Mesodermal cell (in vitro differentiated cells): Measurements from ENCODE around the gene HHIP.
A peak's percentile ranks its signal among the peaks of the same experiment; 100 is the strongest.

Source experiments
- H3K27ac ChIP-seq: 2 replicates; pipeline ENCODE4 v1.7.0; 2013; ENCODE audit warnings: mild to moderate bottlenecking, low read depth, low read length, moderate library complexity; ENCODE audit not compliant: severe bottlenecking
- H3K36me3 ChIP-seq: 2 replicates; pipeline ENCODE4 v1.7.1; 2013; ENCODE audit warnings: mild to moderate bottlenecking, low read length, moderate library complexity; ENCODE audit not compliant: control insufficient read depth, insufficient read depth
- H3K4me1 ChIP-seq: one replicate; pipeline ENCODE4 v1.7.1; 2013; ENCODE audit warnings: mild to moderate bottlenecking, low read length; ENCODE audit not compliant: insufficient read depth, control insufficient read depth, poor library complexity, severe bottlenecking
- H3K4me3 ChIP-seq: 2 replicates; pipeline ENCODE4 v1.7.0; 2013; ENCODE audit warnings: low read length, control low read depth, mild to moderate bottlenecking; ENCODE audit not compliant: insufficient read depth, poor library complexity, severe bottlenecking; ENCODE audit errors: extremely low read depth
- H3K9me3 ChIP-seq: 2 replicates; pipeline ENCODE4 v1.7.1; 2013; ENCODE audit warnings: mild to moderate bottlenecking, low read length, moderate library complexity; ENCODE audit not compliant: control insufficient read depth
- WGBS, 2 experiments: methylation state at CpG; one replicate each; pipeline ENCODE4 v1.1.5; 2013; ENCODE audit warnings: missing lambda C conversion rate in 2 of 2; ENCODE audit not compliant: insufficient coverage in 2 of 2; 5-methylcytosine and 5-hydroxymethylcytosine counted together

The HHIP gene

GRCh38 chr4:144645102-144645630 lies 790 bp upstream of the HHIP start:
- Histone ChIP-seq H3K27ac (no peak overlapping the region), H3K36me3 (no peaks in the 10 kb centered on the region), H3K4me1 (peaks cover 17% of the 10 kb centered on the region), H3K9me3 (no peaks in the 10 kb centered on the region), H3K4me3 (peak overlapping the region; percentile 47)
- 94 to 95% methylated on average over 16 to 22 of the region's 29 CpGs for WGBS, 2 experiments

DNA sequence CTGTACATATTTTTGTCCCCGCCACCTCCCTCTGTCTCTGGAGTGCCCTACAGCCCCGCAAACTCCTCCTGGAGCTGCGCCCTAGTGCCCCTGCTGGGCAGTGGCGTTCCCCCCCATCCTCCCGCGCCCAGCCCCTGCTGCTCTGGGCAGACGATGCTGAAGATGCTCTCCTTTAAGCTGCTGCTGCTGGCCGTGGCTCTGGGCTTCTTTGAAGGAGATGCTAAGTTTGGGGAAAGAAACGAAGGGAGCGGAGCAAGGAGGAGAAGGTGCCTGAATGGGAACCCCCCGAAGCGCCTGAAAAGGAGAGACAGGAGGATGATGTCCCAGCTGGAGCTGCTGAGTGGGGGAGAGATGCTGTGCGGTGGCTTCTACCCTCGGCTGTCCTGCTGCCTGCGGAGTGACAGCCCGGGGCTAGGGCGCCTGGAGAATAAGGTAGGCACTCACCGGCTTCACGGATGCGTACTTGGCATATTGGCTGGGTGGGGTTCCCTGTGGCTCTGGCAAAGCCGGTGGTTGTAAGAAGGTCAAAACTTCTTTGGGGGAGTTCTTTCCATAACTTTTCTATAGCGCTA lies 653 bp downstream of the HHIP start:
- no peaks in the 10 kb centered on the region for H3K36me3 ChIP-seq
- no peak overlapping the region for H3K27ac ChIP-seq
- H3K4me1 ChIP-seq = peaks cover 24% of the 10 kb centered on the region
- H3K9me3 ChIP-seq = no peaks in the 10 kb centered on the region
- peak overlapping the region; percentile 47 for H3K4me3 ChIP-seq
- WGBS, 2 experiments = 2 to 3% methylated on average over 12 to 17 of the region's 22 CpGs

DNA sequence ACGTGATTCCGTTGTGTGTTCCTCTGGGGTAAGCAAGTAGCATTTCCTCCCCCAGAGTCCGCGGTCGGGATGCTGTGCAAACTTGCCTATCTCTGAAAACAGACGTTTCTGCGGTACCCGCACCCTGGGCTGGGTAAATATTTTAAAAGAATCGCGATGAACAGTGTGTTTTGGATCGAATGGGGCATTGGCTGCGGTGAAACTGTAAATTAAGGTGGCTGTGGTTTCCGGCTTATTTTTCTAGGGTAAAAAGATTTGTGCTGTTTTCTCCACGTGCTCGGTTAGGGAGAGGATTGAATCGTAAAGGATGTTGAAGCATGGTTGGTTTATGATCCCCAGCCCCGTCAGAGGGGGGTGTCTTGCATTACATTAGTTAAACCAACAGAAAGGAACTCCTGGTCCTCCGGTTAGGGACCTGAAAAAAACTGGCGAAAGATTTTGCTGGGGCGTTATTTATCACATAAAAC lies 1.2 kb downstream of the HHIP start:
- Histone ChIP-seq H3K4me3 (peak overlapping the region; percentile 47), H3K9me3 (no peaks in the 10 kb centered on the region), H3K36me3 (no peaks in the 10 kb centered on the region), H3K4me1 (peaks cover 24% of the 10 kb centered on the region), H3K27ac (no peak overlapping the region)
- 0 to 4% methylated on average over 8 to 14 of the region's 20 CpGs for WGBS, 2 experiments

DNA sequence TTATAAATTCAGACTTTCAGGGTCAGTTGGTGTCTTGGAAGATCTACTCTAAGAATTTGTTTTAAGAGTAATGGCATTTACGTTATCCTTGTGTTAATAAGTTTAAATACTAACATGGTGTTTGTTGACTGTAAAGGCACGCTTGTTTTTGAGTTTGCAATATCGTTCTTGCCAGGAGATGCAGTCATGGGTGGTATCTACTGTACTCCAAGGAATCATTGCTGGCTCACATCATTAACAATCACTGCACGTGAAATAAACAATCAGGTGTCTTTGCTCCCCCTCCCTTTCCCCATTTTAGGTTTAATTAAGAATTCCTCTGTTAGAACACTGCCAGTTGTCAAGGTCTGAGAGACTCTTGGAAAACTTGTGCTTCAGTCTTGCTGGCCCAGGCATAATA lies 1.6 kb downstream of the HHIP start:
- Histone ChIP-seq H3K9me3 (no peaks in the 10 kb centered on the region), H3K36me3 (no peaks in the 10 kb centered on the region), H3K4me3 (peak overlapping the region; percentile 47), H3K4me1 (peaks cover 24% of the 10 kb centered on the region), H3K27ac (no peak overlapping the region)
- WGBS, 2 experiments = 0 to 20% methylated on average over 1 to 2 of the region's 4 CpGs

- Histone ChIP-seq H3K4me3 (peak overlapping the region; percentile 47), H3K36me3 (no peaks in the 10 kb centered on the region), H3K27ac (no peak overlapping the region), H3K9me3 (no peaks in the 10 kb centered on the region), H3K4me1 (peaks cover 24% of the 10 kb centered on the region)
- 17% methylated on average over 1 of the region's 2 CpGs; no CpG with 5 or more reads in 1 of the 2 experiments for WGBS, 2 experiments
These were observed 2.1 kb downstream of the HHIP start for GRCh38 chr4:144648042-144648441.

DNA sequence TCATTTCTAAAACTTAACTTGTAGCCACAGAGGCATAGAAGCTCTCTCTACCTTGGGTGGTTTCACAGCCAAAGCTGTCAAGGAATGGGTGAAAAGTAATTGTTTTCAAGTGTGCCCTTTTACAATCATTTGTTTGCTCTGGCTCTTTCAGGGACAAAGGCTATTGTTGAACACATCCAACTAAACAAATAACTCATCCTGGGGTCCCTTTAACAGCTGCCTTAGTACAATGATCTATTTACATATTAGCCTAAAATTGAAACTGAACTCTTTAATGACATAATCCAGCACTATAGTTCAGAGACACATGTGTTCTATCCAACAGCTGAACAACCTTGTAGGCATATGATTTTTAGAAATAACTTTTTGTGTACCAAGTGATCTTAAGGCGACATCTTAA lies 3.7 kb downstream of the HHIP start:
- H3K4me1 ChIP-seq = peaks cover 24% of the 10 kb centered on the region
- H3K27ac ChIP-seq = no peak overlapping the region
- no peak overlapping the region for H3K4me3 ChIP-seq
- WGBS, 2 experiments = no CpG with 5 or more reads among the region's 1 CpG
- no peaks in the 10 kb centered on the region for H3K9me3 ChIP-seq
- H3K36me3 ChIP-seq = no peaks in the 10 kb centered on the region

- WGBS, 2 experiments = 95% methylated on average over 3 of the region's 5 CpGs; no CpG with 5 or more reads in 1 of the 2 experiments
- H3K9me3 ChIP-seq = no peaks in the 10 kb centered on the region
These were observed 4.5 kb downstream of the HHIP start for GRCh38 chr4:144650311-144651005.

DNA sequence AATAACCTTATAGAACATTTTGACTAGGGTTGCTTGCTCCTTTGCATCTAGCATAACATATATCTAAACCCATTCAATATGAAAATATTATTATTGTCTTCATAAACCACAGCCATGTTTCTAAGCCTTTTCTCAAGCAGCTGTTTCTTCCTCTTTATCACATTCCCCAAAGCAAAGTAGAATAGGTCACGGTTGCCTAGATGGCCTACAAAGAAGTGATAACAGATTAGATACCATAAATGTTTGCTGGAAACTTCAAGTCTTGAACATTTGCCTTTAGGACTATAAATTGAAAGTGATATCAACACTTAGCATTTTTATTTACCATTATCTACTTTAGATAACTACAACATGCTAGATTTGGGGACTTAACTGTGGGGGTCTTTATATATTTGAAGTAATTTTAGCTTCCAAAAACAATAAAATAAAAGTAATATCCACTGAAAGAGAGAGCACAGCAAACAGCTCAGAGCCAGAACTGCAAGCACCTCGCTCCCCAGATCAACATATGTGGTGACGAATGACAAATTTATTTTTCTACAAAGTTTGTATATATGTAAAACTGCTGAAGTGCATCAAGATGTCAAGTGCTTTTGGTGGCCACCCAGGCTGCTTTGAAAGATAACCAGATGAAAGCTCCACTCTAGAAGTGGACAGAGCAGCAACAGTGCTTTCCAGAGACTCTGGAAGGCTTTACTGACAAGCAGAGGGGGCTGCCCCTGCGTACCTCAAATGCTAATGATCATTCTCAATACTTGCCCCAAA lies 8.0 kb downstream of the HHIP start:
- Histone ChIP-seq H3K4me3 (no peak overlapping the region), H3K9me3 (no peaks in the 10 kb centered on the region), H3K36me3 (no peaks in the 10 kb centered on the region), H3K4me1 (peaks cover 14% of the 10 kb centered on the region), H3K27ac (no peak overlapping the region)
- WGBS, 2 experiments = 90% methylated on average over 1 of the region's 4 CpGs; no CpG with 5 or more reads in 1 of the 2 experiments

More at GRCh38 chr4:144650311-144651005, 4.5 kb downstream of the HHIP start:
- Histone ChIP-seq H3K4me1 (peaks cover 24% of the 10 kb centered on the region), H3K36me3 (no peaks in the 10 kb centered on the region), H3K4me3 (no peak overlapping the region), H3K27ac (no peak overlapping the region)

GRCh38 chr4:144655491-144655890 lies 9.5 kb downstream of the HHIP start:
- Histone ChIP-seq H3K9me3 (no peaks in the 10 kb centered on the region), H3K4me1 (peaks cover 6% of the 10 kb centered on the region), H3K36me3 (no peaks in the 10 kb centered on the region), H3K27ac (no peak overlapping the region), H3K4me3 (no peak overlapping the region)
- WGBS, 2 experiments = 100% methylated on average over 1 of the region's 2 CpGs; no CpG with 5 or more reads in 1 of the 2 experiments

GRCh38 chr4:144656850-144657249 lies 10.9 kb downstream of the HHIP start:
- no peaks in the 10 kb centered on the region for H3K9me3 ChIP-seq
- H3K27ac ChIP-seq = no peak overlapping the region
- 84% methylated on average over 2 of the region's 2 CpGs; no CpG with 5 or more reads in 1 of the 2 experiments for WGBS, 2 experiments

More at GRCh38 chr4:144656850-144657249, 10.9 kb downstream of the HHIP start:
- Histone ChIP-seq H3K4me1 (no peaks in the 10 kb centered on the region), H3K36me3 (no peaks in the 10 kb centered on the region), H3K4me3 (no peak overlapping the region)
